Prostate gland (tissue), 2 donors: ENCODE data around the gene NOM1.

Experiments used
- CTCF ChIP-seq, 4 experiments: fragments of 200-600 bp in 2 of 4; fragments of 450-650 bp in 2 of 4; sonication (generic) in 2 of 4; IDR thresholded peaks; 1 replicate in 3 of 4; 2 replicates in 1 of 4; pipeline ENCODE4 v1.5.1; 2016 to 2019; ENCODE audit warnings: antibody characterized with exemption in 4 of 4, mild to moderate bottlenecking in 2 of 4, moderate library complexity in 2 of 4
- POLR2A ChIP-seq: fragments of 450-650 bp; IDR thresholded peaks from one replicate; pipeline ENCODE4 v1.6.1; 2016; ENCODE audit warnings: antibody characterized with exemption, mild to moderate bottlenecking

- no peak for TF ChIP-seq POLR2A
- no peak for TF ChIP-seq CTCF (IDR thresholded peaks at IDR 0.05)
These were observed 36.9 kb downstream of the NOM1 start for GRCh38 chr7:156986378-156986777.
